Kidney (tissue), 14 donors: Measurements from ENCODE around the gene C10orf67. TPM values are rescaled to one million over a fixed set of nuclear protein-coding genes. Genes with fewer than 3 reads are reported as not detected.

ENCODE experiments used
- DNase-seq, 5 donors: peaks; one replicate each; pipeline ENCODE4 v3.0.0-alpha.2; 2013 to 2020
- FAIRE-seq: peaks from 2 replicates; lab custom pipeline; 2012; peaks lifted over from hg19 to GRCh38; lab: Jason Lieb, UNC
- H3K27ac ChIP-seq, 2 donors: one replicate each; pipeline ENCODE4 v1.7.0; 2013; ENCODE audit warnings: low read depth in 2 of 2, low read length in 2 of 2, inconsistent platforms in 1 of 2
- H3K27me3 ChIP-seq: one replicate; pipeline ENCODE4 v1.7.1; 2013; ENCODE audit warnings: low read length, inconsistent platforms; ENCODE audit not compliant: control insufficient read depth, insufficient read depth
- H3K36me3 ChIP-seq, 3 donors: one replicate each; pipeline versions ENCODE4 v1.7.0 to v1.7.1; 2013; ENCODE audit warnings: low read length in 3 of 3, control low read depth in 1 of 3, inconsistent platforms in 1 of 3; ENCODE audit not compliant: insufficient read depth in 3 of 3, control insufficient read depth in 2 of 3
- H3K4me1 ChIP-seq, 3 donors: one replicate each; pipeline versions ENCODE4 v1.7.0 to v1.7.1; 2013; ENCODE audit warnings: low read length in 3 of 3, inconsistent platforms in 1 of 3, low read depth in 1 of 3; ENCODE audit not compliant: control insufficient read depth in 2 of 3, insufficient read depth in 2 of 3
- H3K4me3 ChIP-seq, 3 donors: one replicate each; pipeline versions ENCODE4 v1.7.0 to v1.8.1; 2013; ENCODE audit warnings: low read length in 3 of 3, control low read depth in 1 of 3, inconsistent platforms in 1 of 3
- H3K9ac ChIP-seq, 3 donors: one replicate each; pipeline versions ENCODE4 v1.7.0 to v1.7.1; 2013; ENCODE audit warnings: low read length in 3 of 3, control low read depth in 1 of 3, inconsistent platforms in 1 of 3
- H3K9me3 ChIP-seq, 3 donors: one replicate each; pipeline versions ENCODE4 v1.7.0 to v1.7.1; 2013; ENCODE audit warnings: low read length in 3 of 3, control low read depth in 1 of 3, inconsistent platforms in 1 of 3; ENCODE audit not compliant: control insufficient read depth in 2 of 3, insufficient read depth in 1 of 3
- intact Hi-C: fragments of 100-400 bp; cut with DNase I; formaldehyde crosslinking; loops from one replicate; pipeline ENCODE4 v1.11.1; 2022
- polyA plus RNA-seq: library from polyadenylated mRNA; stranded (reverse); fragments of 350-450 nt; fragmentation: Illumina TruSeq; extraction: RNeasy Lipid Tissue Mini Kit (QIAGEN cat#74804); gene quantifications from one replicate; pipeline ENCODE4 v1.2.3, GENCODE V29; 2014; ENCODE audit warnings: low read depth, low replicate concordance; ENCODE audit not compliant: insufficient read depth
- total RNA-seq: library from RNA; stranded (reverse); fragmentation: NEBNext Ultra II Directional; extraction: Animal tissue kit (Norgen Biotek cat#: 25700); gene quantifications from one replicate; pipeline ENCODE4 v1.2.1, GENCODE V29; 2021
- TF ChIP-seq, protein P1 (sequence below): IDR thresholded peaks from 3 replicates; pipeline ENCODE4 v1.5.1; 2012; ENCODE audit warnings: mild to moderate bottlenecking, moderate library complexity, borderline replicate concordance; ENCODE audit not compliant: insufficient read depth; ENCODE audit errors: extremely low read depth
- donor health status: control.
- donor health status: control.
- donor health status: control.
- donor health status: control.
- donor health status: control.
- donor health status: DM: yes; HTN: yes; CAD: no.
- donor health status: Normal renal cell carcinoma (clear cell type).

C10orf67 gene
- total and polyA plus RNA-seq, 2 donors from 2014 or later, result 1.1 to 1.6 TPM

DNA sequence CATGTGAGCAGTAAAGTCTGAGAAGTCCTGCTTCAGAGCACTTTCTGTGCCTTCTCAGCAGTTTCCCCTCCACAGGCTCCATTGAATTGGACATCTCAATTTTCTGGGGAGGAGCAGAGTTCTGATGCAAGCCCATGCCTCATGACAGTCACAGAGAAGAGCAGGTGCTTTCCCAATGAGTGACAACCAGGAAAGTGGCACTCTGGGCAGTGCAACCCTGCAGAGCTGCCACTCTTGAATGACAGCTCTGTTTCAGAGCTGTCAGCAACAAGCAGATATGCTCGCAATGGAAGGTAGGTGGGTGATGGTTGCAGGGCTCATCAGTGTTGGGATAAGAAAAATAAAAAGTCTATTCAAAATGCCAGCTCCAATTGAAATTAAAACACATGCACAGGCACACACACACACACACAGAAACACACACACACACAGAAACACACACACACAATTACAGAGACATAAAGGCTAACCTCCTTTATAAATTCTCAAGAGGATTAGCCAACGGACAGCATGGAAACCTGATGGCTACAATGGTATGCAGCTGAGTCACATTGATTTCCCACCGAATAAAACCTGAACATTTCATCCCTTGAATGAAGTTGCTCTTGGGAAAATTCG, 50.5 kb downstream of the C10orf67 start:
- H3K27ac ChIP-seq, result no peak overlapping the region
- H3K36me3 ChIP-seq, result no peaks in the 10 kb centered on the region
- intact Hi-C loops, result no loop called here
- H3K4me3 ChIP-seq, result no peak overlapping the region
- TF ChIP-seq, protein P1, sequence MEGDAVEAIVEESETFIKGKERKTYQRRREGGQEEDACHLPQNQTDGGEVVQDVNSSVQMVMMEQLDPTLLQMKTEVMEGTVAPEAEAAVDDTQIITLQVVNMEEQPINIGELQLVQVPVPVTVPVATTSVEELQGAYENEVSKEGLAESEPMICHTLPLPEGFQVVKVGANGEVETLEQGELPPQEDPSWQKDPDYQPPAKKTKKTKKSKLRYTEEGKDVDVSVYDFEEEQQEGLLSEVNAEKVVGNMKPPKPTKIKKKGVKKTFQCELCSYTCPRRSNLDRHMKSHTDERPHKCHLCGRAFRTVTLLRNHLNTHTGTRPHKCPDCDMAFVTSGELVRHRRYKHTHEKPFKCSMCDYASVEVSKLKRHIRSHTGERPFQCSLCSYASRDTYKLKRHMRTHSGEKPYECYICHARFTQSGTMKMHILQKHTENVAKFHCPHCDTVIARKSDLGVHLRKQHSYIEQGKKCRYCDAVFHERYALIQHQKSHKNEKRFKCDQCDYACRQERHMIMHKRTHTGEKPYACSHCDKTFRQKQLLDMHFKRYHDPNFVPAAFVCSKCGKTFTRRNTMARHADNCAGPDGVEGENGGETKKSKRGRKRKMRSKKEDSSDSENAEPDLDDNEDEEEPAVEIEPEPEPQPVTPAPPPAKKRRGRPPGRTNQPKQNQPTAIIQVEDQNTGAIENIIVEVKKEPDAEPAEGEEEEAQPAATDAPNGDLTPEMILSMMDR, result no peak
- H3K9ac ChIP-seq, result no peak overlapping the region
- peaks cover 2% of the 10 kb centered on the region for H3K27me3 ChIP-seq
- no peaks in the 10 kb centered on the region for H3K4me1 ChIP-seq
- FAIRE-seq (no peak), DNase-seq (no peak)
- H3K9me3 ChIP-seq, result no peaks in the 10 kb centered on the region

DNA sequence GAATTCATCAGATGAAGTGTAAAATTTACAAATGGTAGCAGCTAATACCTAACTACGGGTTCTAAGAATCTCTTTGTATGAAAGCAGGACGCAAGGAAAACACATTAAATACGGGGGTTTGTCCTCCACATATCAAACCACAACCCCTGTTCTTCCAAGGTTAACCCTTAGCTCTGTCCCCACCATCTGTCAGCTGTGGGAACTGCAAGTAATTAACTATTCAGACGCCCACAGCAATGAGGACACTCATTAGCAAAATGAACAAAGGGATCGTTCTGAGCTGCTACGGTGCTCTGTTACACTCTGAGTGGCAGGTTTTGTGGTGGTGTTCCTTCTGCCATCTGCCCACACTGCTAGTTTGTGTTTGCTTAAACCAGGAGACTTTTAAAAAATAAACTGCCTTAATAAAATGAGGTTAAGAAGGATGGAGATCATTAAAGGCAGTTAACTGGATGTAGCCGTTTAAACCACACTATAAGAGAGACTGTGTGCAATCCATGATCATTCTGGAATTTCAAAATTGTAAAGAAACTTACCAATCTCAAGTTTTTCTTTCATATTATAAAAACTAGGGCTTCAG, 51.4 kb downstream of the C10orf67 start:
- Histone ChIP-seq H3K36me3 (no peaks in the 10 kb centered on the region), H3K4me3 (no peak overlapping the region), H3K27me3 (peaks cover 2% of the 10 kb centered on the region), H3K27ac (no peak overlapping the region), H3K9me3 (no peaks in the 10 kb centered on the region), H3K9ac (no peak overlapping the region), H3K4me1 (no peaks in the 10 kb centered on the region)
- TF ChIP-seq, protein P1, result peak; percentile 24
- FAIRE-seq (no peak), DNase-seq (peak in 3 of 5 donors; percentile 53 to 72 (median 71))
- intact Hi-C loops, result no loop called here

DNA sequence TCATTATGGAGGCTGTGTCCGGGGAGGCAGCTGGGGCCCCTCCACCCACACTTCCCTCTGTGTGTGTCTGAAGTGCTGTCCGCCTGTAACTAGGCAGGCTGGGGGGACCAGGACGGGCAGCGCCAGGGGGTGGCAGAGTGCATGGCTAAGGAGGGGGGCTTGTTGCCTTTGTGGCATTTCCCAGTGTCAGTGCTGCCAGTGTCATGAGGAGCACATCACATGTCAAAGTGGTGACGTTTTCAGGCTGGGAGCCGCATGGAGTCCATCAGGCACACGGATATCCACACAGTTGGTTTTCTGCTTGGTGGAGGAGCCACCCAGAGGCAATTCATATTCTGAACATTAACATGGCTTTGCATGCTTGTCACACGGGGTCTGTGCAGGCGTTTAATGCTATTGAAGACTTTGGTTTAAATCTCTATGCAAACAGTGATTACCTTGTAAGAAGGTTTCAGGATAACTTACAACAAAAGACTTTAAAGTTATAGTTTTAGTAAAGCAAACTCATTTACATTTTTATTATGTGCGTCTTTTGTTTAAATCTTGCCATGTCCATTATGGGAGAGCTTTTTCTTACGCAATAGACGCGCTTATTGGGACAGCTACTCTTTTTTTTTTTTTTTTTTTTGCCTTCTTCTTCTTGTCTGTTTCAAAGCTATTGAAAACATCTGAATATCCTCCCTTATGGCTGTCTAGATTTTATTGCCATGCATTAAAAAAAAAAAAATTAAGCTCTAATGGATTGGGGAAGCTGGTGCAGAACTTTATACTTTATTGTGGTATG, 52.9 kb downstream of the C10orf67 start:
- Histone ChIP-seq H3K27me3 (peaks cover 2% of the 10 kb centered on the region), H3K4me1 (no peaks in the 10 kb centered on the region), H3K9me3 (no peaks in the 10 kb centered on the region), H3K27ac (no peak overlapping the region), H3K9ac (no peak overlapping the region), H3K4me3 (no peak overlapping the region), H3K36me3 (no peaks in the 10 kb centered on the region)
- intact Hi-C loops, result no loop called here
- TF ChIP-seq, protein P1, result no peak
- DNase-seq (peak in 1 of 5 donors; percentile 50), FAIRE-seq (no peak)
